WTC11 (cell line): ENCODE results near the gene ZIC5. TPM values are rescaled to one million over a fixed set of nuclear protein-coding genes. Genes with fewer than 3 reads are reported as not detected.
A peak's percentile ranks its signal among the peaks of the same experiment; 100 is the strongest.

Source experiments
- AFF4 ChIP-seq: sonication (generic); formaldehyde crosslinking; IDR thresholded peaks from 2 replicates; pipeline ENCODE4 v1.8.1; 2023; ENCODE audit warnings: mild to moderate bottlenecking, missing genetic modification reagents, borderline replicate concordance
- CREB1 ChIP-seq: sonication (generic); formaldehyde crosslinking; IDR thresholded peaks from 2 replicates; pipeline ENCODE4 v1.8.0; 2023; ENCODE audit warnings: mild to moderate bottlenecking, missing genetic modification reagents
- CREM ChIP-seq: sonication (generic); formaldehyde crosslinking; IDR thresholded peaks from 2 replicates; pipeline ENCODE4 v1.8.1; 2022; ENCODE audit warnings: mild to moderate bottlenecking, missing genetic modification reagents, moderate library complexity
- E2F5 ChIP-seq: sonication (generic); formaldehyde crosslinking; IDR thresholded peaks from 2 replicates; pipeline ENCODE4 v1.8.1; 2022; ENCODE audit warnings: mild to moderate bottlenecking, moderate library complexity, missing genetic modification reagents
- ERG ChIP-seq: fragments of 250-450 bp; sonication (Bioruptor Pico); IDR thresholded peaks from 2 replicates; pipeline ENCODE4 v1.8.0; 2021; ENCODE audit warnings: mild to moderate bottlenecking
- ESRRA ChIP-seq: sonication (generic); formaldehyde crosslinking; IDR thresholded peaks from 2 replicates; pipeline ENCODE4 v1.8.1; 2022; ENCODE audit warnings: mild to moderate bottlenecking, missing genetic modification reagents, borderline replicate concordance
- FOXJ3 ChIP-seq: sonication (generic); formaldehyde crosslinking; IDR thresholded peaks from 2 replicates; pipeline ENCODE4 v1.9.0; 2021; ENCODE audit warnings: missing genetic modification reagents, mild to moderate bottlenecking, borderline replicate concordance
- FOXK1 ChIP-seq: sonication (generic); formaldehyde crosslinking; IDR thresholded peaks from 2 replicates; pipeline ENCODE4 v1.8.0; 2022; ENCODE audit warnings: mild to moderate bottlenecking, moderate library complexity, missing genetic modification reagents
- FOXP1 ChIP-seq: sonication (generic); formaldehyde crosslinking; IDR thresholded peaks from 2 replicates; pipeline ENCODE4 v1.8.0; 2022; ENCODE audit warnings: missing genetic modification reagents, mild to moderate bottlenecking, moderate library complexity, borderline replicate concordance
- JAZF1 ChIP-seq: fragments of 250-450 bp; sonication (Bioruptor Pico); IDR thresholded peaks from 2 replicates; pipeline ENCODE4 v1.9.0; 2021; ENCODE audit warnings: moderate library complexity, mild to moderate bottlenecking, inconsistent platforms
- MXD4 ChIP-seq: fragments of 250-450 bp; sonication (Bioruptor Pico); IDR thresholded peaks from 2 replicates; pipeline ENCODE4 v1.8.0; 2021; ENCODE audit warnings: mild to moderate bottlenecking, moderate library complexity, borderline replicate concordance
- NFATC4 ChIP-seq: fragments of 250-450 bp; sonication (Bioruptor Pico); IDR thresholded peaks from 2 replicates; pipeline ENCODE4 v1.9.0; 2021; ENCODE audit warnings: mild to moderate bottlenecking
- NR3C1 ChIP-seq: sonication (generic); formaldehyde crosslinking; conservative IDR thresholded peaks from 2 replicates; pipeline ENCODE4 v1.8.1; 2023; ENCODE audit warnings: low read depth, mild to moderate bottlenecking, missing genetic modification reagents
- PRDM15 ChIP-seq: sonication (generic); formaldehyde crosslinking; IDR thresholded peaks from 2 replicates; pipeline ENCODE4 v1.8.0; 2022; ENCODE audit warnings: missing genetic modification reagents
- PREB ChIP-seq: sonication (generic); formaldehyde crosslinking; IDR thresholded peaks from 2 replicates; pipeline ENCODE4 v1.8.1; 2022; ENCODE audit warnings: mild to moderate bottlenecking, missing genetic modification reagents, moderate library complexity, borderline replicate concordance
- RORB ChIP-seq: fragments of 250-450 bp; sonication (Bioruptor Pico); IDR thresholded peaks from 2 replicates; pipeline ENCODE4 v1.9.0; 2021; ENCODE audit warnings: mild to moderate bottlenecking
- SP1 ChIP-seq: sonication (generic); formaldehyde crosslinking; conservative IDR thresholded peaks from 2 replicates; pipeline ENCODE4 v1.8.1; 2022; ENCODE audit warnings: missing genetic modification reagents
- STAT6 ChIP-seq: sonication (generic); formaldehyde crosslinking; conservative IDR thresholded peaks from 2 replicates; pipeline ENCODE4 v1.8.1; 2023; ENCODE audit warnings: mild to moderate bottlenecking, low read depth, missing genetic modification reagents, moderate library complexity
- ZNF263 ChIP-seq: sonication (generic); formaldehyde crosslinking; IDR thresholded peaks from 2 replicates; pipeline ENCODE4 v1.8.1; 2022; ENCODE audit warnings: low read depth, mild to moderate bottlenecking, moderate library complexity, missing genetic modification reagents
- ZNF416 ChIP-seq: fragments of 250-450 bp; sonication (Bioruptor Pico); IDR thresholded peaks from 2 replicates; pipeline ENCODE4 v1.9.0; 2021; ENCODE audit warnings: mild to moderate bottlenecking, inconsistent platforms
- ZNF512 ChIP-seq: sonication (generic); formaldehyde crosslinking; IDR thresholded peaks from 2 replicates; pipeline ENCODE4 v1.8.1; 2022; ENCODE audit warnings: missing genetic modification reagents, borderline replicate concordance
- total RNA-seq: library from RNA; stranded (reverse); gene quantifications from 3 replicates; pipeline ENCODE4 v1.2.3, GENCODE V29; 2021

Gene ZIC5
- total RNA-seq, 1 experiment from 2014 or later: 46.4 TPM

- TF ChIP-seq FOXJ3 (no peak), FOXK1 (CRISPR knock-in tag) (peak; percentile 74), CREM (CRISPR knock-in tag) (0 out of 2 replicates have a peak, but pooled peaks have one; percentile 58), NFATC4 (CRISPR knock-in tag) (no peak), FOXP1 (CRISPR knock-in tag) (0 out of 2 replicates have a peak, but pooled peaks have one; percentile 49), NR3C1 (CRISPR knock-in tag) (no peak; the same call in 1 of the 2 replicates), E2F5 (CRISPR knock-in tag) (peak; percentile 50; the same call in 1 of the 2 replicates), AFF4 (CRISPR knock-in tag) (peak; percentile 98; the same call in 1 of the 2 replicates), PRDM15 (no peak), ESRRA (no peak), JAZF1 (CRISPR knock-in tag) (no peak), ZNF416 (no peak), ZNF263 (no peak), RORB (CRISPR knock-in tag) (no peak), MXD4 (CRISPR knock-in tag) (no peak), SP1 (CRISPR knock-in tag) (peak; percentile 84), CREB1 (CRISPR knock-in tag) (0 out of 2 replicates have a peak, but pooled peaks have one; percentile 14), ERG (no peak), PREB (CRISPR knock-in tag) (no peak), STAT6 (0 out of 2 replicates have a peak, but pooled peaks have one; percentile 35), ZNF512 (CRISPR knock-in tag) (no peak)
These were observed 7.4 kb upstream of the ZIC5 start (continued) for GRCh38 chr13:99978799-99979452.
